Astrocyte of the cerebellum (primary cell): ENCODE data around the gene SERINC3.

Experiments used
- DNase-seq: peaks from one replicate; pipeline ENCODE4 v3.0.0-alpha.2; 2011; ENCODE audit warnings: low read depth
- H3K4me3 ChIP-seq: 2 replicates; pipeline ENCODE4 v1.5.1; 2011; ENCODE audit warnings: mild to moderate bottlenecking, low read depth, low read length, moderate library complexity
- CTCF ChIP-seq: IDR thresholded peaks from 2 replicates; pipeline ENCODE4 v1.5.1; 2012; ENCODE audit warnings: low read length, low read depth, moderate library complexity, mild to moderate bottlenecking; ENCODE audit errors: missing control alignments
- in situ Hi-C: cut with HindIII; loops from 2 replicates; pipeline ENCODE4 v1.10.0; 2017; ENCODE audit warnings: low sequenced_read_pairs

The SERINC3 gene

GRCh38 chr20:44483112-44483511 lies 38.8 kb downstream of the SERINC3 start:
- no peak for DNase-seq
- in situ Hi-C loops: no loop called here
- TF ChIP-seq CTCF: no peak
- no peak overlapping the region for H3K4me3 ChIP-seq

- no peak for DNase-seq
- in situ Hi-C loops: no loop called here
- no peak overlapping the region for H3K4me3 ChIP-seq
- TF ChIP-seq CTCF: no peak
Measured at GRCh38 chr20:44481719-44482416, 40.0 kb downstream of the SERINC3 start.

- TF ChIP-seq CTCF: no peak
- no peak overlapping the region for H3K4me3 ChIP-seq
- in situ Hi-C loops: no loop called here
- no peak for DNase-seq
Measured at GRCh38 chr20:44480097-44480496, 41.8 kb downstream of the SERINC3 start.

GRCh38 chr20:44479643-44480042 lies 42.2 kb downstream of the SERINC3 start:
- in situ Hi-C loops: no loop called here
- no peak for DNase-seq
- H3K4me3 ChIP-seq: no peak overlapping the region
- no peak for TF ChIP-seq CTCF

GRCh38 chr20:44478206-44478605 lies 43.7 kb downstream of the SERINC3 start:
- no peak for TF ChIP-seq CTCF
- in situ Hi-C loops: no loop called here
- no peak for DNase-seq
- no peak overlapping the region for H3K4me3 ChIP-seq

- no peak overlapping the region for H3K4me3 ChIP-seq
- no peak for DNase-seq
- in situ Hi-C loops: no loop called here
- no peak for TF ChIP-seq CTCF
Measured at GRCh38 chr20:44477151-44477550, 44.7 kb downstream of the SERINC3 start.
